Colon (tissue), 2 donors: Measurements from ENCODE around the gene RNASE8.

ENCODE experiments used
- FAIRE-seq: peaks from 2 replicates; lab custom pipeline; 2012; peaks lifted over from hg19 to GRCh38; lab: Jason Lieb, UNC
- donor health status: control.
- donor health status: control.

Gene RNASE8

DNA sequence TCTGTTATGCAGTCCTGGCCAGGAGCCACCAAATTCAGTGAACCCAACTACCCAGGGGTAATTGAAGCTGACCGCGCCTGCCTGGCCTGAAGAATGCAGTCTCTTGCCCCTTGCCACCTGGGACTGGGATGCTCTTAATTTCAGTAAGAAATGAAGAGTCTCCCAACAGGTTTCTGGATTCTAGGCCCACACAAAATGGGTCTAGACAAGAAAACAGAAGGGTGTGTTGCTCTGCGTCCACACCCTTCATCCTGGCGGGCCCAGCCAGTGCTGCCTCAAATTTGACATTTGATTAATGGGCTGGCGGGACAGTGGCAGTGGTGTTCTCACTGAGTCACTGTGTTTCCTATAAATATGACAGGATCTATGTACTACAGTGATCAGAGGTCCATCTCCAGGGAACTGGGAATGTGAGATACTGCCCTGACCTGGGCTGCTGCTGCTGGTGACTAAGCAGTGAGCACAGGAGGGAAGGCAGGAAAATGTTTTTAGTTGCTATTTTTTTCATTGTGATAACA lies 49.7 kb downstream of the RNASE8 start:
- FAIRE-seq: no peak
